GM19397 (cell line): ENCODE data around the gene CTCFL.

Source experiments
- ATAC-seq: cut with Tn5 transposase; IDR thresholded peaks from one replicate; pipeline ENCODE4 v1.9.1; 2021; ENCODE audit warnings: mild to moderate bottlenecking, moderate library complexity; ENCODE audit not compliant: unreplicated experiment

CTCFL gene

GRCh38 chr20:57524511-57525176, at the start of gene CTCFL:
TSS of gene CTCFL (minus strand) at chr20:57525140. CDS start at chr20:57524205, 935 bp downstream.
- no peak for ATAC-seq

- no peak for ATAC-seq
Observed at GRCh38 chr20:57573894-57574293, 49.0 kb upstream of the CTCFL start.

GRCh38 chr20:57573242-57573641, 48.3 kb upstream of the CTCFL start:
- ATAC-seq = no peak

- no peak for ATAC-seq
Observed at GRCh38 chr20:57571782-57572416, 47.0 kb upstream of the CTCFL start.

- no peak for ATAC-seq
Observed at GRCh38 chr20:57570920-57571319, 46.0 kb upstream of the CTCFL start.

GRCh38 chr20:57570145-57570850, 45.4 kb upstream of the CTCFL start:
- no peak for ATAC-seq

- ATAC-seq = no peak
Observed at GRCh38 chr20:57568960-57569359, 44.0 kb upstream of the CTCFL start.

- no peak for ATAC-seq
Observed at GRCh38 chr20:57568088-57568896, 43.4 kb upstream of the CTCFL start.

- ATAC-seq = no peak
Observed at GRCh38 chr20:57567471-57568079, 42.6 kb upstream of the CTCFL start.

GRCh38 chr20:57566803-57567459, 42.0 kb upstream of the CTCFL start:
- ATAC-seq = no peak

- ATAC-seq = no peak
Observed at GRCh38 chr20:57566399-57566798, 41.5 kb upstream of the CTCFL start.

GRCh38 chr20:57564951-57565642, 40.2 kb upstream of the CTCFL start:
- no peak for ATAC-seq

- ATAC-seq = no peak
Observed at GRCh38 chr20:57564180-57564802, 39.4 kb upstream of the CTCFL start.

GRCh38 chr20:57563522-57563921, 38.6 kb upstream of the CTCFL start:
- no peak for ATAC-seq

- ATAC-seq = no peak
Observed at GRCh38 chr20:57562541-57563465, 37.9 kb upstream of the CTCFL start.

- no peak for ATAC-seq
Observed at GRCh38 chr20:57561356-57562279, 36.7 kb upstream of the CTCFL start.
